IPS-18c (cell line): ENCODE data around the gene FOXP1.

Source experiments
- H3K4me3 ChIP-seq: 2 replicates; pipeline ENCODE4 v1.7.0; 2013; ENCODE audit warnings: low read depth, mild to moderate bottlenecking, low read length, moderate library complexity; ENCODE audit not compliant: insufficient read depth
- H3K9me3 ChIP-seq: one replicate; pipeline ENCODE4 v1.6.1; 2013; ENCODE audit warnings: mild to moderate bottlenecking, low read length, moderate library complexity; ENCODE audit not compliant: control insufficient read depth, insufficient read depth

FOXP1 gene

DNA sequence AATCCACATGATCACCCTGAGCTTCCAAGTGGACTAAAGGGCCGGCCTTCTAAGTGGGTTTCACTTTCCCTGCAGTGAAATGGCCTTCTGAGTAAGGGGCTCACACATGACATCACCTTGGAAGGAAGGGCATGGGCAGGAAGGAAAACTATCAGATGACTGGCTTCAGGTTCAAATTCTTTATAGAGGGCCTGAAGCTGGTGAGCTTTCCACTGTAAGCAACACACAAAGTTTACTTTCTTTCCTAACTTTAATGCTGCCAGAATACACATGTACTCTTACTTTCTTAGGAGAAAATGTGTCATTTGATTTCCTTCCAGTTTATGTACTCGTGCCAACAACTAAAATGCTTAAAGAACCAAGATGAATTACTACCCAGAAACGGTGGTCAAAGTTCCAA is 475.6 kb downstream of the FOXP1 start:
- Histone ChIP-seq H3K9me3 (no peaks in the 10 kb centered on the region), H3K4me3 (no peak overlapping the region)

- no peak overlapping the region for H3K4me3 ChIP-seq
Measured at GRCh38 chr3:71104976-71105375, 478.6 kb downstream of the FOXP1 start.

GRCh38 chr3:71104556-71104955 is 479.0 kb downstream of the FOXP1 start:
- Histone ChIP-seq H3K4me3 (no peak overlapping the region), H3K9me3 (no peaks in the 10 kb centered on the region)

More at GRCh38 chr3:71104976-71105375, 478.6 kb downstream of the FOXP1 start:
- H3K9me3 ChIP-seq: no peaks in the 10 kb centered on the region

- no peak overlapping the region for H3K4me3 ChIP-seq
Measured at GRCh38 chr3:71104121-71104541, 479.4 kb downstream of the FOXP1 start.

DNA sequence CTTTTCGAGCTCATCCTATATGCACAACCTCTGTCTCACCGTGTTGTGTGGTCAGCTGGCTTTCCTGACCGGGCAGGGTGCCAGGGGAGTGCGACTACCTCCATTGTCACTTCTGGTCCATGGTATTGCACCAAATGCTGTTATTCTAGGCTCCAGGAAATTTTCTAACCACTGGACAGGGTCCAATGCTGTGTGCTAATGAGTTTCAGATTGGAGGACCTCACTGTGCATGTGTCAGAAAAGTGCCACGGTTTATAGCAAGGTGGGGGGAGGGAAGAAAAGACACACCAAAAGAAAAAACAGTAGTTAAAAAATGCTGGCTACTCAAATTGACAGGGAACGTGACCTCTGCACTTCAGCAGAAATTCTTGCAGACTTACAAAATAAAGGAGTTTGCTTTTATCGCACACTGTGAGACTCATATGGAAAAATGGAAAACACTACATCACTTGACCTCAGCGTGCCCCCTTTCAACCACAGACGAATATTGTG is 480.1 kb downstream of the FOXP1 start:
- no peak overlapping the region for H3K4me3 ChIP-seq
- no peaks in the 10 kb centered on the region for H3K9me3 ChIP-seq

More at GRCh38 chr3:71104121-71104541, 479.4 kb downstream of the FOXP1 start:
- no peaks in the 10 kb centered on the region for H3K9me3 ChIP-seq

DNA sequence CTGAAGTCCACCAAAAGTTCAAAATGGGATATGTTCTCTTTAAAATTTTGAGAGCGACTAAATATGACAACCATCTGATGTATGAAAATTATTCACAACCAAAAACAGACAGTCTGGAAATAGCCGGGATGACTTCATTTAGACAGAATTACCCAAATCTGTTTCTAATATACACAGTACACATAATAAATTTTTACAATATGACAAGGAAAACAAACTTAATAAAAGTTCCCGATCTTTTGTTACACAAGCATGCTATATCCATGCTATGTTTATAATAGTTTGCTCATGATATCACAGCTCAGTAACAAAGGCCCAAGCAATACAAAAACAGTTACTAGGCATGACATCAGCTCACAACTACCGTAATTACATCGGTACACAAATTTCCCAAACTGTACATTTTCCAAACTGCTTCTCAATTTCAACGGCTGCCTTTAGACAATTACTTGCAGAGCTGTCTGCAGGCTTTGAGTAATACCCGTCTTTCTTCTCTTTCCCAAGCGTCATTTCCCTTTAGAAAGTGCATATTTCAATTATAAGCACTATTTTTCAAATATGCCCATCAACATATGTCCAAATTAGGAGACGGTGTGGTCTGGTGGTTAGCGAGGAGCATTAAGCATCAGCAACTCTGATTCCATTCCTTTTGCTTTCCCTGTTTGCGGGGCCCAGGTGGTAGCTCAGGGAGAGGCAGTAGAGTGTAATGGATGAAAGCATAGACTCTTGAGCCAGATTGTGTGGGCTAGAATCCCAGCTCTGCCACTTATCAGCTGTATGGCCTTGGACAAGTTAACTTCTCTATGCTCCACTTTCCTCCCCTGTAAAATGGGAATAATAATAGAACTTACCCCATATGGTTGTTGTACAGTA is 481.2 kb downstream of the FOXP1 start:
- H3K4me3 ChIP-seq: no peak overlapping the region
- no peaks in the 10 kb centered on the region for H3K9me3 ChIP-seq

DNA sequence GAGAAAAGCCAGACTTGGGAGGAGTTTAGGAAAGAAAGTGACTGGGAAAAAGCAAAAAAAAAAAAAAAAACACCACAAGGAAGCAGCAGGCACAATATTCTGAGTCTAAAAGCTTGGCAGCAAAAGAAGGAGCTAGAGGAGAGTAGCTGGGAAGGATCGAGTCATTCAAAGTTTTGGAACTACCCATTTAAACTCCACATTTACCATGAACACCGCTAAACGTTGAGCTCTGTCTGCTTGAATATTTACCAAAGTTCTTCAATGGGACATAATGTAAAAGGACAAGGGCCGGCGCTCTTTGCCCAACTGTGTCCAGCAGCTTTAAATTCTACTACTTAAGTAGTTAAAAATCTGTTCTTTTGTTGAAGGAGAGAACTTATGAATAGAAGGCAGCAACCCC is 481.9 kb downstream of the FOXP1 start:
- no peak overlapping the region for H3K4me3 ChIP-seq
- H3K9me3 ChIP-seq: no peaks in the 10 kb centered on the region

- Histone ChIP-seq H3K9me3 (no peaks in the 10 kb centered on the region), H3K4me3 (no peak overlapping the region)
Measured at GRCh38 chr3:71101014-71101413, 482.5 kb downstream of the FOXP1 start.

DNA sequence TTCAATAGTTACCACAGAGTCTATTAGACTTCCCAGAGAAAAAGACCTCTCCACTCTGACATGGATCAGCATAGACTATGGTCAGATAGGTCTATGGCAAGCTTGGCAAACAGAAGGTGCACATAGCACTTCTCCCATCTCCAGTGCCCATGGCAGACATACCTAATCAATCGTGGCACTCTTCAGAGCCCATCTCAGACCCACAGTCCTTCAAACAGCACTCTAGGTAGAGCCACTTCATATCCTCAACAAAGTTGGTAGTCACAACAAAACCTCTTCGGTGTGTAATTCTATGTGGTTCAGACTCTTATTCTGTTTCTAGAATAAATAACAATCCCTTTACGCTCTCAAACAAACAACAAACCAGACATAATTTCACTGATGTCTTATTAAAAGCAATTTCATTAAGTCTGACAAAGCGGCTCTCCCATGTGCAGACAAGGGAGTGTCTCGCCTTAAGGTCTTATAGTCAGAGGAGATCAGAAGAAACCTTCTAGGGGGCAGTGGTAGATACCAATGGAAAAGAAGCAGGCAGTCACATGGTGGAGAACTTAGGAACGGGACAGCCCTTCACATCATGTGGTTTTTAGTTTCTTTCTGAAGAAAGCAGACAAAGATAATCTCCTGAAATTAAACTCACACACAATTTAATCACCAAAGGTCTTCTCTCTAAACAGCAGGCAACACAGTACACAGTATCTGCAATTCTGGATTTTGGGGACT is 483.4 kb downstream of the FOXP1 start:
- H3K9me3 ChIP-seq: no peaks in the 10 kb centered on the region

DNA sequence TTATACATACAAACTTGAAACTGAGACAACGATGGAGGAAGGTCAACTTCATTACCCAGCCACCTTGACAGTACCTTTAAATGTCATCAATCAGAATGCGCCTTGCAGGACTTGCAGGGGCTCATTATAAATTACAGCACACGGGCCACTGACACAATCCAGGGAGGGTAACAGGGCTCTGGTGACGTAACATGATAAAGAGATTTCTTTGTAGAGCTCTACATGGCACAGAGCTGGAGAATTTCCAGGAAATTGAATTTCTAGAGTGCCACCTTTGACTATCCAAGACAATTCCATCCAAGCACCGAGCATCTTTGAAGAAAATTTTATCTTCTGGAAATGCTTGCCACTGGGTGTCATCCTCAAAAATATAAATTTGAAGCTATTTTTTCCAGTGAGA is 486.0 kb downstream of the FOXP1 start:
- H3K9me3 ChIP-seq: no peaks in the 10 kb centered on the region
- no peak overlapping the region for H3K4me3 ChIP-seq

More for the DNA sequence above, 483.4 kb downstream of the FOXP1 start:
- no peak overlapping the region for H3K4me3 ChIP-seq

GRCh38 chr3:71095511-71096291 is 487.8 kb downstream of the FOXP1 start:
- H3K9me3 ChIP-seq: no peaks in the 10 kb centered on the region
- H3K4me3 ChIP-seq: no peak overlapping the region

GRCh38 chr3:71094658-71095209 is 488.8 kb downstream of the FOXP1 start:
- no peak overlapping the region for H3K4me3 ChIP-seq
- no peaks in the 10 kb centered on the region for H3K9me3 ChIP-seq

DNA sequence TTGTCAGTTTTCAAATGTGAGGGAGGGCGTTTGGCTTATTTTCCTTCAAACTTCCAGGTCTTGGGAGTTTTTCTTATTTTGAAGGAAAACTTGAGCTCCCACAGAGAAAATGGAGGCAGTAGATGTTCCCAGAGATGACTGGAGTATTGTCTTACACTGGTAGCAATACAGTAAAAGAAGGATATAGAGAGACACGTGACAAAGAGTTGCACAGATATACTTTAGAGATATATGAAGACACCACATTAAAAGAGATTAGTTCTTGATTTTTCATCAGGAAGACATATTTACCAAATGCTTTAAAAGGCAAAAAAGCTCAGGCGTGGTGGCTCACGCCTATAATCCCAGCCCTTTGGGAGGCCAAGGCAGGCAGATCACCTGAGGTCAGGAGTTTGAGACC is 490.9 kb downstream of the FOXP1 start:
- Histone ChIP-seq H3K4me3 (no peak overlapping the region), H3K9me3 (no peaks in the 10 kb centered on the region)

- Histone ChIP-seq H3K4me3 (no peak overlapping the region), H3K9me3 (no peaks in the 10 kb centered on the region)
Measured at GRCh38 chr3:71090207-71090606, 493.3 kb downstream of the FOXP1 start.

- no peak overlapping the region for H3K4me3 ChIP-seq
Measured at GRCh38 chr3:71089271-71089847, 494.2 kb downstream of the FOXP1 start.

GRCh38 chr3:71088742-71089141 is 494.8 kb downstream of the FOXP1 start:
- Histone ChIP-seq H3K9me3 (no peaks in the 10 kb centered on the region), H3K4me3 (no peak overlapping the region)

More at GRCh38 chr3:71089271-71089847, 494.2 kb downstream of the FOXP1 start:
- no peaks in the 10 kb centered on the region for H3K9me3 ChIP-seq
